HuH-7.5 (cell line): ENCODE data around the gene HRNR.

Experiments used
- DNase-seq: peaks from one replicate; pipeline ENCODE4 v3.0.0; 2011; ENCODE audit warnings: low spot score

HRNR gene

DNA sequence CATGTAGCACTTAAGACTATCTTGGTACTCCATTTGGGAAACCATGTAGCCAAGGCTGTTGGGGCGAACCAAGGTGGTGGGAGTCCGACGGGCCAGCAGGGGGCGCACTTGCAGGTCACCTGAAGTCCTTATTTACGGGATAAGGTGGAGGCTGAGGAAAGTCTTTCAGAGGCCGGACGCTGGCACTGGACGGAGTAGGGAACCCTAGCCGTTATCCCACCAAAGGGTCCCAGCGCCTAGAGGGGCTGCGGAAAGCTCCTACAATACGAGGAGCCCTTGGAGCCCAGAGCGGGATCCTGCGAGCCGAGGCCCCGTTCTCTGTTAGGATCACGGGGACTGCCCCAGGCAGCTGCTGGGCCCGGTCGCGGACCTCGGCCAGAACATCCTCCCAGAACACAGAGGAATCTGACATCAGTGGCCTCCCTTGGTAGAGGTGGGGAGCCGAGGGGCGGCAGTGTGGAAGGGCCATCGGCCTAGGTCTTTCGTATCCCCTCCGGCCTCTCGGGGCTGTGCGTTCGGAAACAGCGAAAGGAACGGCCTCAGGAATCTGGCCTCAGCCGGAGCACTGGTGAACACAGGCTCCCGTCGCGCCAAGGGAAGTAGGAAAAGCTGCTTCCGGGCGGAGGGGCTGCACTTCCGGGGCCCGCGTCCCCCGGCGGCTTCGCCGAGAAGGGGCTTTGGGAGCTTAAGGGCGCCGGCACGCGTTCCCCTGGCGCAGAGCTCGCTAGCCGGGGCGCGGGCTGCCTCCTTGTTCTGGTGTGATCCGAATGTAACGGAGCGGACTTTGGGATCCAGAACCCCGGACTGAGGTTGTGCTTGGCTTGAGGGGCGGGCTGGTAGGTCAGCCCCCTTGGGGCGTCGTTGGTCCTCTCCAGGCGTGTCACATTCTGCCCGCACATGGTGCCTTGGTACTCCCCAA is 35.1 kb downstream of the HRNR start:
- peak; percentile 30 for DNase-seq

DNA sequence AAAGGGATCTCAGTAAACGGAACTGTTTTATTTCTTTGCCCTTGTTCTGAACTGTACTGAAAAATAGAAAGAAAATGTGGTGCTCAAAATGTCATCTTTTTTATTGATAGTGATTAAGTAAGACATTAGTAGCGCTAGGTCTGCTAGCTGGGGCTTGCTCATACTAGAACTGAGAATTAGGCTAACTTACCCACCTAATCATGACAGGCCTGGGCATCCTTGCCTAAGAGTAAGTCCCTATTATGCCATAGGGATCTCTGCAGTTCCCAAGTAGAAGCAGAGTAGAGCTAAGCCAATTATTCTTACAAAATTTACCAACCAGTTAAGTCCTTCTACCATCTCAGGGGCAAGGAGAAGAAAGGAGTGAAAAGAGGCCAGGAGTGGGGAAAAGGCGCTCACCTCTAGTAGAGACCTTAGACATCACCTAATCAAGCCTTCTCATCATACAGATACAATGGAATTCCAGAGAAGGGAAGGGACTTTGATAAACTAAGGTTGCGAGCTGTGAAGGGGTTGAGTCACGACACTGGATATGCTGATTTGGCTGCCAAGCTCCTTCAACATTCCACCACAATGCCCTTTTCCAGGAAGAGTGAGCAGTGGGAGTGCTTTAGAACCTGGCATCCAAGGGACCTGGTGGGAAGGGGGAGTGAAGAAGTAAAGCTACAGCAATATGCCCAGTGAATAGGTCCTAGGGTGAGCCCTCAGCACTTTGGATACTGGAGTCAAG is 37.3 kb downstream of the HRNR start:
- DNase-seq: no peak

GRCh38 chr1:152185544-152186391 is 38.2 kb downstream of the HRNR start:
- DNase-seq: peak; percentile 61

DNA sequence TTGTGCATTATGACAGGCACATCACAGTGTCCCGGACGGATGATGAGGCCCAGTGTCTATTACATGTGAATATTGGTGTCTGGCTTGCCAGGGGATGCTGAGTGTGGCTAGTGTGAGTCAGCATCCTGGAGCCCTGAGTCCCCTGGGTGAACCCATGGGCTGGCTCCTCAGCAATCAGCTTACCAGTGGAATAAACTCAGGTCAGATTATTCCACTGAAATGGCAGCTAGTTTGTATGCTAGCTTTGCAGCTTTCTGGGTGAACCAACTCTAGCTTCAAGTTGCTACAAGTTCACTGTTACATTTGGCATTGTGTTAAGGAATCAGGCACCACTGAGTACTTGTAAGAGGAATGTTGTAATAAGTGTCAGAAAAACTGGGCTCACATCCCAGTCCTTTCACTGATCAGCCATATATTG is 41.0 kb downstream of the HRNR start:
- no peak for DNase-seq

GRCh38 chr1:152182431-152182830 is 41.6 kb downstream of the HRNR start:
- no peak for DNase-seq

GRCh38 chr1:152179566-152179965 is 44.4 kb downstream of the HRNR start:
- no peak for DNase-seq

GRCh38 chr1:152170287-152170905 is 53.6 kb downstream of the HRNR start:
- no peak for DNase-seq

GRCh38 chr1:152169366-152170025 is 54.5 kb downstream of the HRNR start:
- no peak for DNase-seq

DNA sequence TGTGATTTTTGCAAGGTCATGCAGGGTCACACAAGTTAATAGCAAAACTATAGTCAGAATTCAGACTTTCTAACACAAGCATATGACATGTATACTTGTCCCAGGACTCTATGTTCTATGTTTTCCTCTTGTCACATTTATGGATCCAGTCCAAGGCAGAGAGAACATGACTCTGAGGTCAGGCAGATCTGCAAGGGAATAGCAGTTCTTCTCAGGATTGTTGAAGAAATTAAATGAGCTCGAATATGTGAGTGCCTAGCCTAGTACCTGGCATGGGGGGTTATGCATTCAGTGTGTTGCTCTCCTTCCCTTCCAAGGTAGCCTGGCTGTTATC is 55.5 kb downstream of the HRNR start:
- DNase-seq: no peak

DNA sequence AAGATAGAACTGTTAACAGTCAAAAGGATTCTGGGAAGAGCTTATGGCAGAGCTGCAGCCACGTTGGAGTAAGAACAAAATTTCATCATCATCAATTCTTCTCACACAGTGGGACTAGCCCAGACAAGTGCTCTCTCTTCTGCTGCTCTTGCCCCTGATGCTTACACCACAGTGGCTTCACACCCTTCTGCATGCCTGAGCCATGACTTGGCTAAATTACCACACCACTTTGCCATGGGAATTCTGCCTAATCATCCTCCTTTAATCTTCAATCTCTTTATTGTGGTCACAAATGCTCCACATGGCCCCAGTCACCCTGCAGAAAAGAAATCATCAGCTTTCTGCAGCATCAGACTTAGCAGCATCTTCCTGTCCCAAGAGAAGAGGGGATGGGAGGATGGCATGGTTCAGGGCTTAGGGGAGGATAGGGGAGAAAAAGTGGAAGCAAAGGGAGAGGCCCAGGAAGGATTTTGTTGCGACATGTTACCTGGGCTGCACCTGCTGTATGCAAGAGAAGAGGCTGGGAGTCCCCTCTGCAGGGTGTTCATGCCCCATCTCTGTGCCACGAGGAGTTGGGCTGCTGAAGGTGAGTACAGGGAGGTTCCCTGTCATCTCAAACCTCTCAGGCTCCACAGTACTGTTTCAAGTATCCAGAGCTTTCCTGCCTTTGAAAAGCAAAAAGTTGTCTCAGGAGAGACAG is 56.0 kb downstream of the HRNR start:
- DNase-seq: no peak

DNA sequence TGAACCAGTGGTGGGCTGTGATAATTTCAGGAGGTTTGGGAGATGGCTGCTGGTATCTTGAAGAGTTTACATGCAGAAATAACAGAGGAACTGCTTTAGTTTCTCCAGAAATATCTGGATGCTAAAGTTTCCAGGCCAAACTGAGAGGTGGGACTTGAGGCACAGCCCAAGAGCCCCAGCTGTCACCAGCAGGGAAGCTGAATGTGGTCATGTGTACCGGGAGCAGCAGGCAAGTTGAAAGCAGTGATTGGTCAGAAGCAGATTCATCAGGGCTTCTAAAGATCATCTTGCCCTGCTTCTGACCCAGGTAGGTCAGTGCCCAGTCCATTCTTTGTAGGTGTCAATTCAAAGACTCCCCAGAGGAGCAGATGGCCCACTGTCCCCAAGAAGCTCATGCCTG is 57.0 kb downstream of the HRNR start:
- no peak for DNase-seq

- no peak for DNase-seq
Measured at GRCh38 chr1:152165286-152166077, 58.5 kb downstream of the HRNR start.

DNA sequence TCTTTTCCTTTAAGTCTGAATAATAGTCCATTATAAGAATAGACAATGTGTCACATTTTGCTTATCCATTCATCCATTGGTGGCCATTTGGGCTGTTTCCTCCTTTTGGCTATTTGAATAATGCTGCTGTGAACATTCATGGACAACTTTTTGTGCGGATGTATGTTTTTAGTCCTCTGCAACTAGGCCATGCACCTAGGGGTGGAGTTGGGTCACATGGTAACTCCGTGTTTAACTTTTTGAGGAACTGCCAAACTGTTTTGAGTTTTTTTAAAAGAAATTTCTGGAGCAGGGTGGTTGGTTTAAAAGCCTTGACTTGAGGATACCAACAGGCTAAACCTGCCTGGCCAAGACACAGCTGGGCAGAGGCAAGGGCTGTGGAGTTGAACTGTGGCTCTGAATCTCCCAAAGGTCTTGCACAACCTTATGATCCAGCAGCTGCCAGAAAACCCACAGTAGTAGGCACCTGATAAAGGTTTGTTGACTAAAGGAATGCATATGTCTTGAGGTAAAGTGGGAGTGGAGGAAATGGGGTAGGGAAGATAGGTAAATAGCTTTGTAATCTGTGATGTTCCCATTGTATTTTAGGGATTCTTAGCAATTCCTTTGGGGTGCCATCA is 59.4 kb downstream of the HRNR start:
- DNase-seq: no peak

GRCh38 chr1:152162792-152163463 is 61.1 kb downstream of the HRNR start:
- no peak for DNase-seq
